Left renal pelvis (tissue), 4 donors: ENCODE data around the gene CYTH4. TPM values are rescaled to one million over a fixed set of nuclear protein-coding genes. Genes with fewer than 3 reads are reported as not detected.

Source experiments
- DNase-seq, 4 donors: peaks; one replicate each; pipeline ENCODE4 v3.0.0-alpha.2; 2013; ENCODE audit warnings: low read depth in 4 of 4, low spot score in 3 of 4
- polyA plus RNA-seq, 4 donors: library from polyadenylated mRNA; unstranded; fragments of 120-200 nt; gene quantifications; one replicate each; pipeline ENCODE4 v1.2.1, GENCODE V29; 2013; ENCODE audit not compliant: insufficient read length in 4 of 4

The CYTH4 gene
- polyA plus RNA-seq, 4 donors: 3.4 to 6.2 (median 4.0) TPM

- DNase-seq: no peak
These were observed 81.1 kb downstream of the CYTH4 start for GRCh38 chr22:37363261-37363992.

Other genes starting within 250 kb of the CYTH4 start
- gene KCTD17, start 230.8 kb upstream of the CYTH4 start, polyA plus RNA-seq: 10 to 100 TPM; 24.7 to 33.6 (median 25.4) TPM
- under 1 TPM; 0.16 to 0.50 (median 0.26) TPM for gene TMPRSS6, start 172.8 kb upstream of the CYTH4 start, polyA plus RNA-seq
- 1 to 10 TPM in 2 of 4 donors, under 1 TPM in 2; 0.79 to 1.4 (median 1.1) TPM for gene IL2RB, start 132.6 kb upstream of the CYTH4 start, polyA plus RNA-seq
- 10 to 100 TPM; 26.1 to 52.3 (median 30.9) TPM for gene C1QTNF6, start 94.3 kb upstream of the CYTH4 start, polyA plus RNA-seq
- gene SSTR3, start 70.0 kb upstream of the CYTH4 start, polyA plus RNA-seq: under 1 TPM; 0.55 to 0.98 (median 0.79) TPM
- 10 to 100 TPM in 1 of 4 donors, 1 to 10 TPM in 3; 6.2 to 13.6 (median 8.1) TPM for gene RAC2, start 38.2 kb upstream of the CYTH4 start, polyA plus RNA-seq
- 1 to 10 TPM in 3 of 4 donors, under 1 TPM in 1; 0.54 to 5.3 (median 1.4) TPM for gene ELFN2, start 145.0 kb downstream of the CYTH4 start, polyA plus RNA-seq
- gene MFNG, start 203.9 kb downstream of the CYTH4 start, polyA plus RNA-seq: 10 to 100 TPM in 1 of 4 donors, 1 to 10 TPM in 3; 4.6 to 10.4 (median 8.1) TPM
- gene CARD10, start 236.9 kb downstream of the CYTH4 start, polyA plus RNA-seq: 10 to 100 TPM; 13.4 to 27.7 (median 16.6) TPM